GM12875 (cell line): ENCODE data around the gene TRIO.

Experiments
- H3K4me3 ChIP-seq: one replicate; pipeline ENCODE4 v1.5.1; 2011; ENCODE audit warnings: low read depth, low read length, control low read depth
- CTCF ChIP-seq: IDR thresholded peaks from 2 replicates; pipeline ENCODE4 v1.5.1; 2011; ENCODE audit warnings: low read depth, mild to moderate bottlenecking, control low read depth, inconsistent platforms, low read length, moderate library complexity, borderline replicate concordance; ENCODE audit not compliant: insufficient read depth

TRIO gene

GRCh38 chr5:14513266-14513665 is 370.1 kb downstream of the TRIO start:
- TF ChIP-seq CTCF: no peak

GRCh38 chr5:14516901-14517300 is 373.8 kb downstream of the TRIO start:
- no peak for TF ChIP-seq CTCF
- no peak overlapping the region for H3K4me3 ChIP-seq

More at GRCh38 chr5:14513266-14513665, 370.1 kb downstream of the TRIO start:
- H3K4me3 ChIP-seq: no peak overlapping the region

- no peak for TF ChIP-seq CTCF
- no peak overlapping the region for H3K4me3 ChIP-seq
These were observed 375.5 kb downstream of the TRIO start for GRCh38 chr5:14518638-14519037.

GRCh38 chr5:14521748-14522147 is 378.6 kb downstream of the TRIO start:
- H3K4me3 ChIP-seq: no peak overlapping the region
- TF ChIP-seq CTCF: no peak

- no peak overlapping the region for H3K4me3 ChIP-seq
- no peak for TF ChIP-seq CTCF
These were observed 379.6 kb downstream of the TRIO start for GRCh38 chr5:14522721-14523120.

- TF ChIP-seq CTCF: no peak
- no peak overlapping the region for H3K4me3 ChIP-seq
These were observed 380.3 kb downstream of the TRIO start for GRCh38 chr5:14523243-14524034.

- no peak for TF ChIP-seq CTCF
- H3K4me3 ChIP-seq: no peak overlapping the region
These were observed 382.3 kb downstream of the TRIO start for GRCh38 chr5:14525397-14525796.
